Mesothelial cell of epicardium (in vitro differentiated cells): ENCODE results near the gene HCN4. TPM values are rescaled to one million over a fixed set of nuclear protein-coding genes. Genes with fewer than 3 reads are reported as not detected.
"Not testable (repeated sequence)": the region's sequence is repeated elsewhere in the genome, so short reads cannot be mapped to it uniquely, and the experiment has no call there.

ENCODE experiments used
- DNase-seq, 2 experiments: peaks; one replicate each; pipeline ENCODE4 v3.0.0; 2021; ENCODE audit warnings: low spot score in 2 of 2; ENCODE audit not compliant: unreplicated experiment in 2 of 2
- H3K27ac Mint-ChIP-seq: 2 replicates; pipeline ENCODE4 v1.8.0; 2021; ENCODE audit warnings: mixed read lengths
- H3K27me3 Mint-ChIP-seq: 2 replicates; pipeline ENCODE4 v1.8.0; 2021; ENCODE audit warnings: low read depth, mixed read lengths
- H3K36me3 Mint-ChIP-seq: 2 replicates; pipeline ENCODE4 v1.8.0; 2021; ENCODE audit warnings: mixed read lengths
- H3K4me1 Mint-ChIP-seq: 2 replicates; pipeline ENCODE4 v1.8.0; 2021; ENCODE audit warnings: mixed read lengths
- H3K4me3 Mint-ChIP-seq: 2 replicates; pipeline ENCODE4 v1.8.0; 2021; ENCODE audit warnings: mild to moderate bottlenecking, moderate library complexity, mixed read lengths
- H3K9me3 Mint-ChIP-seq: 2 replicates; pipeline ENCODE4 v1.8.0; 2021; ENCODE audit warnings: mixed read lengths
- total RNA-seq: library from RNA; stranded (reverse); gene quantifications from 3 replicates; pipeline ENCODE4 v1.2.1, GENCODE V29; 2021
- TF ChIP-seq, protein P1 (sequence below): fragments of 200-600 bp; sonication (generic); IDR thresholded peaks from one replicate; pipeline ENCODE4 v1.5.0; 2021; ENCODE audit warnings: antibody characterized with exemption; ENCODE audit not compliant: unreplicated experiment

The HCN4 gene
- total RNA-seq, 1 donor from 2014 or later: 0.69 TPM

DNA sequence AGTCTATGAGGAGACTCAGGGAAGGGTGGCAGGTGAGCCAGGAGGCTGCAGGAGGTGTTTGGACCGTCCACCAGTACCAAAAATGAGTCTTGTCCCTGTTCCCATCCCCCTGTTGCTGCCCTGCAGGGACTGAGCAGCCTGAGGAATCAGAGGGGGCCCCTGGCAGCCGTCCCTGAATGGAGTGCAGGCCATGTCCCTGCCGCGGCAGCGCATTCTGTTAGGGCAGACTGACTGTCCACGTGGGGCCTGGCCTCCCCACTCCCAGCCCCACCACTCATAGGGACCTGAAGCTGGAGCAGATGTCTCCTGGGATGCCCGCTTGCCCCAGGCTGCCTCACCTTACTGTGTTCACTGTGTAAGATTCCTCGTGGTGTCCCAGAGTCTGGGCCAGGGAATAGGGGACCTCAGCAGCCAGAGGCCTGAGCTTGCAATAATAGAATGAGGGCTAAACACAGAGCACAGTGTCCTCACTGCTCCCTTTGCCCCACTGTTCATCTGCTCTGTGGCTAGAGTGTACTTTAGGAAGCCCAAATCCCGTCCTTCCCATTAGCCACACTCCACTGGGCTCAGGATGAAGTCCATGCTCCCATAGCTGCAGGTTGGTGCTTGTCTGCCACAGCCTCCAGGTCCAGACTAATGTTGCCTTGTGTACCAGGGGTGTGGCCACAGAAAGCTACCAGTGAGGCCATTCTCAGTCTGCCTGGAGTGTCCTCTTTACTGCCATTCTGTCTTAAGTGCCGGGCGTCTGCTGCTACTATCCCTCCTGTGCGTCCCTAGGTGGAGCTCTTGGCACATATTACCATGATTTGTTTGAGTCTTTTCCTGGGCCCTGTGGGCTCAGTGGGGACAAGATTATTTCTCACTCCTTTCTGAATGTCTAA is 63.2 kb downstream of the HCN4 start:
- TF ChIP-seq, protein P1, sequence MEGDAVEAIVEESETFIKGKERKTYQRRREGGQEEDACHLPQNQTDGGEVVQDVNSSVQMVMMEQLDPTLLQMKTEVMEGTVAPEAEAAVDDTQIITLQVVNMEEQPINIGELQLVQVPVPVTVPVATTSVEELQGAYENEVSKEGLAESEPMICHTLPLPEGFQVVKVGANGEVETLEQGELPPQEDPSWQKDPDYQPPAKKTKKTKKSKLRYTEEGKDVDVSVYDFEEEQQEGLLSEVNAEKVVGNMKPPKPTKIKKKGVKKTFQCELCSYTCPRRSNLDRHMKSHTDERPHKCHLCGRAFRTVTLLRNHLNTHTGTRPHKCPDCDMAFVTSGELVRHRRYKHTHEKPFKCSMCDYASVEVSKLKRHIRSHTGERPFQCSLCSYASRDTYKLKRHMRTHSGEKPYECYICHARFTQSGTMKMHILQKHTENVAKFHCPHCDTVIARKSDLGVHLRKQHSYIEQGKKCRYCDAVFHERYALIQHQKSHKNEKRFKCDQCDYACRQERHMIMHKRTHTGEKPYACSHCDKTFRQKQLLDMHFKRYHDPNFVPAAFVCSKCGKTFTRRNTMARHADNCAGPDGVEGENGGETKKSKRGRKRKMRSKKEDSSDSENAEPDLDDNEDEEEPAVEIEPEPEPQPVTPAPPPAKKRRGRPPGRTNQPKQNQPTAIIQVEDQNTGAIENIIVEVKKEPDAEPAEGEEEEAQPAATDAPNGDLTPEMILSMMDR: no peak
- Mint-ChIP-seq H3K27me3 (no peaks in the 10 kb centered on the region), H3K36me3 (peaks cover 26% of the 10 kb centered on the region)

DNA sequence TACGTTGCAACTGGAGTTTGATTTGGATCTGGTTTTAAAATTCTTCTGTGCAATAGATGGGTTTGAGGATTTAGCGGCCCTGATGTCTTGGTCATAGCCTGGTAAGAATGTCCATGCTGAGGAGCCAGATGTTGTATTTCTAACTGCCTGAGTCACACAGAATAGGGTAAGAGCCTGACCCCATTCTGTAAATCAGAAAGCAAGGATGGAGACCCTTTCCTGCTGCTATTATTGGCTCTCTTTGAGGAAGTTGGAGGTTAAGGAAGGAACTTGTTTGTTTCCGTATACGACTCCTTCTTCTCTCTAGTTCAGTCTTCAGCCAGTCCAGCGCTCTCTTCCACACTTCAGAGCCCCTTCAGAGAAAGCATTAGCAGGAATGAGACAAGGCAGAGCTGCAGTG is 65.1 kb downstream of the HCN4 start:
- Mint-ChIP-seq H3K27ac (no peak overlapping the region), H3K4me3 (no peak overlapping the region), H3K9me3 (no peaks in the 10 kb centered on the region), H3K36me3 (peaks cover 30% of the 10 kb centered on the region), H3K27me3 (no peaks in the 10 kb centered on the region), H3K4me1 (peaks cover 3% of the 10 kb centered on the region)
- TF ChIP-seq, protein P1: no peak
- DNase-seq: no peak

More for the DNA sequence above, 63.2 kb downstream of the HCN4 start:
- Mint-ChIP-seq H3K9me3 (no peaks in the 10 kb centered on the region), H3K27ac (no peak overlapping the region), H3K4me3 (no peak overlapping the region), H3K4me1 (peaks cover 3% of the 10 kb centered on the region)
- no peak for DNase-seq

DNA sequence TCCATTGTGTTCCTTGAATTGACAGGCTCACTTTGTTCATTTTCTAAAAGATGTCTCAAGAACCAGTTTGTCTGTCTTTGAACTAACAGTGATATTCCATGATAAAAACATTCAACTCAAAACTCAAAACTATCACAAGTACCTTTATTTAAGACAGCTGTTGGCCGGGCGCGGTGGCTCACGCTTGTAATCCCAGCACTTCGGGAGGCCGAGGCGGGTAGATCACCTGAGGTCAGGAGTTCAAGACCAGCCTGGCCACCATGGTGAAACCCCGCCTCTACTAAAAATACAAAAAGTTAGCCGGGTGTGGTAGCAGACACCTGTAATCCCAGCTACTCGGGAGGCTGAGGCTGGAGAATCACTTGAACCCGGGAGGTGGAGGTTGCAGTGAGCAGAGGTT is 68.5 kb downstream of the HCN4 start:
- not testable (repeated sequence) for H3K4me3 Mint-ChIP-seq, H3K9me3 Mint-ChIP-seq, H3K4me1 Mint-ChIP-seq, DNase-seq, H3K27me3 Mint-ChIP-seq, H3K27ac Mint-ChIP-seq
- peaks cover 36% of the 10 kb centered on the region for H3K36me3 Mint-ChIP-seq

DNA sequence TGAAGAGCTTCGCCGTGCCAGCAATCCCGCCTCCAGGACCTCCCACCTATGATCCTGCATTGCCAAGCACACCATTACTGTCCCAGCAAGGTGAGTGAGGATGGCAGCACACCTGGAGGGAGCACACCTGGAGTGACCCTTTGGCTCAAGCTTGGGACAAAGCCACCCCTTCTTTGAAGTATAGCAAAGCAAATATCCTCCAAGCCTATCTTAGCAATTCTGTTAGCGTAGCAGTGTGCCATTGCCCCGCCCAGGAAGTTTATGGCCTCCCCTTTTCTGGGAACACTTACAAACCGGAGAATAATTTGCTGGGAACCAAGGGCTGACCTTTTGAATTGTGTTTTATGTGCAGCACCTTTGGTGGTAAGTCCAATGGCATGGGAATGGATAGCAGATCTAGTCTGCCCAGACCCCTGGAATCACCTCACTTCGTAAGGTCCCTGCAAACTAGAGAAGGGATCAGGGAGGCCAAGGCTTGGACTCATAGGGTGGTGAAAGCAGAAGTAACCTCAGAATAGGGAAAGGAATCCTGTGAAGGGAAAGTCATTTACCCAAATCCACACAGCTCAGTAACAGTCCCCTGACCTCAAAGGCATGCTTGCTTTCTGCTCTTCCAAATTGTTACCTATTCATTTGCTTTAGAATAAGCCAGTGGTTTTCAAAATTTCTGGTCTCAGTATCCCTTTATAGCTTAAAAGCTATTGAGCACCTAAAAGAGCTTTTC is 70.1 kb downstream of the HCN4 start:
- H3K27ac Mint-ChIP-seq: no peak overlapping the region
- no peak for DNase-seq
- no peaks in the 10 kb centered on the region for H3K4me1 Mint-ChIP-seq
- TF ChIP-seq, protein P1: no peak
- peaks cover 36% of the 10 kb centered on the region for H3K36me3 Mint-ChIP-seq
- no peak overlapping the region for H3K4me3 Mint-ChIP-seq
- H3K27me3 Mint-ChIP-seq: no peaks in the 10 kb centered on the region
- H3K9me3 Mint-ChIP-seq: no peaks in the 10 kb centered on the region

DNA sequence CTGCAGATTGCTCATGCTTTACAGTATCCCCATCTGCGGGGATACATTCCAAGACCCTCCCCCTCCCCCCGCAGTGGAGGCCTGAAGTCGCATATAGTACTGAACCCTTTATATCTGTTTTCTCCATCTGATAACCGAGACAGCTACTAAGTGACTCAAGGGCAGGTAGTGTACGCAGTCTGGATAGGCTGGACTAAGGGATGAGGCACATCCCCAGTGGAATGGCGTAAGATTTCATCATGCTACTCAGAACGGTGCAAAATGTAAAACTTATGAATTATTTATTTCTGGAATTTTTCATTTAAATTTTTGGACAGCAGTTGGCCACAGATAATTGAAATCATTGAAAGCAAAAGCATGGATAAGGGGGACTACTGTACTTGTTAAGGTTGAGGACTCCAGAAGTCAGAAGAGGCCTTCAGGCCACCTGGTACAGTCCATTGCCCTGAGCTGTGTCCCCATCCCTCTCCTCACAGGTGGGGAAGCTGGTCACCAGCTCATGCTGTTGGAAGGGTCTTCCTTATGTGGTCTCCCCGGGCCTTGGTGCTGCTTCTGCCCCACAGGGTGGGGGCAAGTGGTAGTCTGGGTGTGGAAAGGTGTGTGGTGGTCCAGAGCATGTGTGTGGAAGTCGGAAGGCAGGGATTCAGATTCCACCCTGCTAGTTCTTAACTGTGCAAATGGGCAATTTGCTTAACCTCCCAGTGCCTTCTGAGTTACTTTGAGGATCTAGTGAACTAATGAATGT is 72.0 kb downstream of the HCN4 start:
- Mint-ChIP-seq H3K36me3 (peaks cover 26% of the 10 kb centered on the region), H3K4me3 (no peak overlapping the region), H3K27ac (no peak overlapping the region), H3K4me1 (no peaks in the 10 kb centered on the region), H3K27me3 (no peaks in the 10 kb centered on the region), H3K9me3 (no peaks in the 10 kb centered on the region)
- DNase-seq: no peak
- TF ChIP-seq, protein P1: no peak
